IgD-negative memory B cell (primary cell): Measurements from ENCODE around the gene MME. TPM values are rescaled to one million over a fixed set of nuclear protein-coding genes. Genes with fewer than 3 reads are reported as not detected.
A peak's percentile ranks its signal among the peaks of the same experiment; 100 is the strongest.
"Not testable (repeated sequence)": the region's sequence is repeated elsewhere in the genome, so short reads cannot be mapped to it uniquely, and the experiment has no call there.

Experiments used
- H3K27ac Mint-ChIP-seq, 3 donors: one replicate each; pipeline ENCODE4 v1.8.0; 2020 to 2022; ENCODE audit warnings: mild to moderate bottlenecking in 3 of 3, mixed read lengths in 3 of 3, moderate library complexity in 1 of 3
- H3K27me3 Mint-ChIP-seq: one replicate; pipeline ENCODE4 v1.8.0; 2021; ENCODE audit warnings: mixed read lengths
- H3K36me3 Mint-ChIP-seq: one replicate; pipeline ENCODE4 v1.8.0; 2020; ENCODE audit warnings: mild to moderate bottlenecking, mixed read lengths
- H3K4me1 Mint-ChIP-seq, 3 donors: one replicate each; pipeline ENCODE4 v1.8.0; 2020 to 2022; ENCODE audit warnings: mixed read lengths in 3 of 3, mild to moderate bottlenecking in 1 of 3
- H3K4me3 Mint-ChIP-seq, 4 donors: one replicate each; pipeline ENCODE4 v1.8.0; 2020 to 2022; ENCODE audit warnings: mild to moderate bottlenecking in 4 of 4, mixed read lengths in 4 of 4, moderate library complexity in 3 of 4
- H3K9me3 Mint-ChIP-seq, 3 donors: one replicate each; pipeline ENCODE4 v1.8.0; 2020 to 2021; ENCODE audit warnings: mixed read lengths in 3 of 3, mild to moderate bottlenecking in 1 of 3
- polyA plus RNA-seq: library from polyadenylated mRNA; unstranded; fragments of 300-500 nt; fragmentation: Illumina TruSeq; gene quantifications from one replicate; pipeline ENCODE4 v1.2.3, GENCODE V29; 2021

The MME gene
- polyA plus RNA-seq, 1 donor from 2014 or later: 5.1 TPM

- H3K27ac Mint-ChIP-seq: no peak overlapping the region
- H3K9me3 Mint-ChIP-seq: no peaks in the 10 kb centered on the region
- H3K36me3 Mint-ChIP-seq: no peaks in the 10 kb centered on the region
- H3K4me3 Mint-ChIP-seq: no peak overlapping the region
- H3K4me1 Mint-ChIP-seq: no peaks in the 10 kb centered on the region
- H3K27me3 Mint-ChIP-seq: no peaks in the 10 kb centered on the region
Measured at GRCh38 chr3:155208183-155208800, 128.2 kb downstream of the MME start.

DNA sequence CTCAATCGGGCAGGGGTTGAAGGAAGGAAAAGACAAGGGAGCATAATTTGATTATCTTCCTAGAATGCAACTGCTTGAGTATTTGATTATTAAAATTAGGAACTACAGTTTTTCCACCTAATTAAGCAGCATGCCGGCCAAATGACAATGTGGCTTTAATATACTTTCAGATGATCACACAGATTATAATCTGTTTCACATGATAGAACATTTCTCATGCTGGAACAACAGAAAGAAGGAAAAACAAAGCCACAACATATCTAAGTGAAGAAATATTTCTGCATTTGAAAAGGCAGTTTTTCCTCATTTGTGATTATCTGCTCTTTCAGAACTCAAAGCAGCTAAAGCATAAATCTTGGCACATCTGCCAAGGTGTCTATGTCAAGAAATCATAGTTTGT, 130.6 kb downstream of the MME start:
- no peak overlapping the region for H3K4me3 Mint-ChIP-seq
- H3K27me3 Mint-ChIP-seq: no peaks in the 10 kb centered on the region
- no peaks in the 10 kb centered on the region for H3K9me3 Mint-ChIP-seq
- no peaks in the 10 kb centered on the region for H3K36me3 Mint-ChIP-seq
- no peaks in the 10 kb centered on the region for H3K4me1 Mint-ChIP-seq
- no peak overlapping the region for H3K27ac Mint-ChIP-seq

GRCh38 chr3:155211266-155211665, 131.1 kb downstream of the MME start:
- Mint-ChIP-seq H3K4me3 (no peak overlapping the region), H3K9me3 (no peaks in the 10 kb centered on the region), H3K27me3 (no peaks in the 10 kb centered on the region), H3K27ac (no peak overlapping the region), H3K36me3 (no peaks in the 10 kb centered on the region), H3K4me1 (no peaks in the 10 kb centered on the region)

DNA sequence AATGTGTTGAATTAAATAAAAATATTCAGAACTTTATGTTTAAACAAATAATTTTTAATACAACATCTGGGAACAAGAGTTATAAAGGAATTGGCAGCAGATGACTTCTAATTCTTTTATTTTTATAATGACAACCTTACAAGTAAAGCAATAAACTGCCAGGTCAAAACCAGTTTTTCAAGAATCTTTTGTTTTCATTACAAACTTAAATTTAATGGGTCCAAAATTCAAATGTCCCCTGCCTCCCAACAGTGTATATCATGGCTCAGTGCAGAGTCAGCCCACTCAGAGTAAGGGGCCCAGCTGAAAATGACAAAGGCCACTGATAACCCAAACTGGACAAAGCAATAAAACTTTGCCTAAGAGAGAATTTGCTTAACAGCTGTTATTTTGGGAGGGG, 131.8 kb downstream of the MME start:
- H3K27me3 Mint-ChIP-seq: no peaks in the 10 kb centered on the region
- H3K4me1 Mint-ChIP-seq: no peaks in the 10 kb centered on the region
- H3K27ac Mint-ChIP-seq: no peak overlapping the region
- H3K36me3 Mint-ChIP-seq: no peaks in the 10 kb centered on the region
- H3K4me3 Mint-ChIP-seq: no peak overlapping the region
- no peaks in the 10 kb centered on the region for H3K9me3 Mint-ChIP-seq

DNA sequence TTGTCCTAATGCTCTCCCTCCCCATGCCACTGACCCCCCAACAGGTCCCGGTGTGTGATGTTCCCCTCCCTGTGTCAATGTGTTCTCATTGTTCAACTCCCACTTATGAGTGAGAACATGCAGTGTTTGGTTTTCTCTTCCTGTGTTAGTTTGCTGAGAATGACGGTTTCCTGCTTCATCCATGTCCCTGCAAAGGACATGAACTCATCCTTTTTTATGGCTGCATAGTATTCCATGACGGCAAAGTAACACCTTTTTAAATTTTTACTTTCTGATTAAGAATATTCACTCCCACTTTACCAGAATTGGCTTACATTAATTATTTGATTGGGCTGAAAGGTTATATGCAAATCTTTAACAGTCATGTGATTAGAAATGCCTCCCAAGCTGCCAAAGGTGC, 135.9 kb downstream of the MME start:
- H3K4me1 Mint-ChIP-seq, H3K27ac Mint-ChIP-seq, H3K9me3 Mint-ChIP-seq, H3K36me3 Mint-ChIP-seq, H3K4me3 Mint-ChIP-seq, H3K27me3 Mint-ChIP-seq: not testable (repeated sequence)

DNA sequence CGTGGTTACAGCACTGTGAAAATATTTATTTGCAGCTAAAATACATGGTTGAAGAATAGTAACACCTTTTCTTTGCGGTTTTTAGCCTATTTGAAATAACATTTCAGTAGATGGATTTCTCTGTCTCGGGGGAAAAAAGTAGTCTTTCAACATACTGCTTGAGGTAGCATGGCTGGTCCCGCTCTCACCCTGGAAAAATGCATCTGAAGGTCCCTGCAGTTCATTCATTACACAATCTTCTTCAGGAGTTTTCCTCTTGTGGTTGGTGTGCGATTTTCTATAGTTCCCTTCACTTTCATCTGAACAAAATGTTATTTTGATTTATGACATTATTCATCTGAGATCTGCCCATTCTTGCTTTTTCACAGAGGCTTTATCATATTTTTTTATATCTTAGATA, 137.5 kb downstream of the MME start:
- Mint-ChIP-seq H3K36me3 (no peaks in the 10 kb centered on the region), H3K4me1 (peaks cover 0 to 1% (median 0%) of the 10 kb centered on the region in 3 donors), H3K27ac (no peak overlapping the region), H3K27me3 (no peaks in the 10 kb centered on the region), H3K9me3 (peaks cover 0 to 13% (median 0%) of the 10 kb centered on the region in 3 donors), H3K4me3 (no peak overlapping the region)

DNA sequence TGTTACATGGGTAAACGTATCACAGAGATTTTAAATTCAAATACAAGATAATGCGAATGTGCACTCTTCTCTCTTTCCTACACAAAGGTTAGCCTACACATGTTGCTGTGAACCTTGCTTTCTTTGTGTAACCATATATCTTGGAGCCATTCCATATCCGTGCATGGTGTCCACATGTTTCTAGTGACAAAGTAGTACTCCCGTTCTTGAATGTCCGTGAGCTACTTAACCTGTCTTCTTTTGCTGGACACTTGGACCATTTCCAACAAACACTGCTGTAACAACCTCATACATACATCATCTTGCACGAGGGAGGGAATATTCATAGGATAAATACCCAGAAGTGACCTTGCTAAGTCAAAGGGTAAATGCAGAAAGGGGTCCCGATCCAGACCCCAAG, 138.3 kb downstream of the MME start:
- no peaks in the 10 kb centered on the region for H3K36me3 Mint-ChIP-seq
- H3K27ac Mint-ChIP-seq: no peak overlapping the region
- no peak overlapping the region for H3K4me3 Mint-ChIP-seq
- no peaks in the 10 kb centered on the region for H3K27me3 Mint-ChIP-seq
- H3K9me3 Mint-ChIP-seq: peaks cover 0 to 13% (median 0%) of the 10 kb centered on the region in 3 donors
- H3K4me1 Mint-ChIP-seq: peaks cover 0 to 1% (median 0%) of the 10 kb centered on the region in 3 donors

- no peak overlapping the region for H3K27ac Mint-ChIP-seq
- peaks cover 0 to 1% (median 0%) of the 10 kb centered on the region in 3 donors for H3K4me1 Mint-ChIP-seq
- no peak overlapping the region for H3K4me3 Mint-ChIP-seq
- H3K9me3 Mint-ChIP-seq: peaks cover 0 to 13% (median 0%) of the 10 kb centered on the region in 3 donors
- H3K27me3 Mint-ChIP-seq: no peaks in the 10 kb centered on the region
- H3K36me3 Mint-ChIP-seq: no peaks in the 10 kb centered on the region
Measured at GRCh38 chr3:155219106-155219505, 139.0 kb downstream of the MME start.

GRCh38 chr3:155225417-155225816, 145.3 kb downstream of the MME start:
- H3K9me3 Mint-ChIP-seq: peaks cover 0 to 7% (median 0%) of the 10 kb centered on the region in 3 donors
- H3K27ac Mint-ChIP-seq: no peak overlapping the region
- no peaks in the 10 kb centered on the region for H3K36me3 Mint-ChIP-seq
- no peak overlapping the region for H3K4me3 Mint-ChIP-seq
- H3K4me1 Mint-ChIP-seq: peaks cover 0 to 1% (median 0%) of the 10 kb centered on the region in 3 donors
- peaks cover 2% of the 10 kb centered on the region for H3K27me3 Mint-ChIP-seq

DNA sequence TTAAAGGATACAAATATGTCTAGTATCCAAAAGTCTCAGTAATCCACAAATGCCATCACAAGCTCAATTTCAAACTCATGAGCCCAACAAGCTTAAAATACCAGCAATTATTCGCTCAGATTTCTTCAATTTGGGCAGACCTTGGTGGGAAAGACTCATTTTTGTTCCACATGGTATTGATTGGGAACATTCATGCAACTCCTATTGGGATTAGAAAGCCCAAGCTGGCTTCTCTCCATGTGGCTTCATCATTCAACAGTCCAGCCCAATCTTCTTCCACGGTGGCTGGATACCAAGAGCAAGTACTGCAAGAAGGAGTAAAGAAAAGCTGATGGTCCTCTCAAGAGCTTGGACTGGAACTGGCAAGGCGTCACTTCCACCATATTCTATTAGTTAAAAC, 147.0 kb downstream of the MME start:
- H3K4me1 Mint-ChIP-seq: peaks cover 0 to 1% (median 0%) of the 10 kb centered on the region in 3 donors
- H3K27ac Mint-ChIP-seq: no peak overlapping the region
- H3K9me3 Mint-ChIP-seq: peaks cover 0 to 4% (median 0%) of the 10 kb centered on the region in 3 donors
- H3K27me3 Mint-ChIP-seq: peaks cover 2% of the 10 kb centered on the region
- H3K4me3 Mint-ChIP-seq: no peak overlapping the region
- no peaks in the 10 kb centered on the region for H3K36me3 Mint-ChIP-seq

DNA sequence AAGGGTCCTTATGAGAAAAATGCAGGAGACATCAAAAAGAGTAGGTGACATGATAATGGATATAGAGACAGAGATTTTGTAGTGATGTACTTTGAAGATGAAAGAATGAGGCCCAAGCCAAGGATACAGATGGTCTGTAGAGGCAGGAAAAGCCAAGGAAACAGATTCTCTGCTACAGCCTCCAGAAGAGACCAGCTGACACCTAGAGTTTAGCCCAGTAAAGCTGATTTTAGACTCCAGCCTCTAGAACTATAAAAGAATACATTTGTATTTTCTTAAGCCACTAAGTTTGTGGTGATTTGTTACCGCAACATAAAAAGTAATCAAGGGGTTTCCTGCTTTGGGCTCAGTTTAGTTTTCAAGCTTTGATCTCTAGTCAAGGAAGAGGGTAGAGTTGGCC, 148.6 kb downstream of the MME start:
- peaks cover 2% of the 10 kb centered on the region for H3K27me3 Mint-ChIP-seq
- H3K27ac Mint-ChIP-seq: peak overlapping the region in 1 of 3 donors; percentile 42
- H3K36me3 Mint-ChIP-seq: no peaks in the 10 kb centered on the region
- no peaks in the 10 kb centered on the region for H3K9me3 Mint-ChIP-seq
- no peak overlapping the region for H3K4me3 Mint-ChIP-seq
- H3K4me1 Mint-ChIP-seq: peaks cover 0 to 2% (median 0%) of the 10 kb centered on the region in 3 donors

GRCh38 chr3:155229086-155229485, 149.0 kb downstream of the MME start:
- Mint-ChIP-seq H3K4me3 (no peak overlapping the region), H3K36me3 (no peaks in the 10 kb centered on the region), H3K27ac (no peak overlapping the region), H3K27me3 (peaks cover 2% of the 10 kb centered on the region), H3K4me1 (peaks cover 0 to 2% (median 0%) of the 10 kb centered on the region in 3 donors), H3K9me3 (no peaks in the 10 kb centered on the region)

- H3K9me3 Mint-ChIP-seq: no peaks in the 10 kb centered on the region
- no peaks in the 10 kb centered on the region for H3K27me3 Mint-ChIP-seq
Measured at GRCh38 chr3:155230382-155230781, 150.3 kb downstream of the MME start.

GRCh38 chr3:155231792-155232191, 151.7 kb downstream of the MME start:
- no peak overlapping the region for H3K27ac Mint-ChIP-seq
- no peaks in the 10 kb centered on the region for H3K9me3 Mint-ChIP-seq
- no peaks in the 10 kb centered on the region for H3K36me3 Mint-ChIP-seq
- peaks cover 0 to 2% (median 0%) of the 10 kb centered on the region in 3 donors for H3K4me1 Mint-ChIP-seq
- no peak overlapping the region for H3K4me3 Mint-ChIP-seq
- no peaks in the 10 kb centered on the region for H3K27me3 Mint-ChIP-seq

More at GRCh38 chr3:155230382-155230781, 150.3 kb downstream of the MME start:
- H3K4me3 Mint-ChIP-seq: no peak overlapping the region
- peaks cover 0 to 2% (median 0%) of the 10 kb centered on the region in 3 donors for H3K4me1 Mint-ChIP-seq
- no peaks in the 10 kb centered on the region for H3K36me3 Mint-ChIP-seq
- no peak overlapping the region for H3K27ac Mint-ChIP-seq

DNA sequence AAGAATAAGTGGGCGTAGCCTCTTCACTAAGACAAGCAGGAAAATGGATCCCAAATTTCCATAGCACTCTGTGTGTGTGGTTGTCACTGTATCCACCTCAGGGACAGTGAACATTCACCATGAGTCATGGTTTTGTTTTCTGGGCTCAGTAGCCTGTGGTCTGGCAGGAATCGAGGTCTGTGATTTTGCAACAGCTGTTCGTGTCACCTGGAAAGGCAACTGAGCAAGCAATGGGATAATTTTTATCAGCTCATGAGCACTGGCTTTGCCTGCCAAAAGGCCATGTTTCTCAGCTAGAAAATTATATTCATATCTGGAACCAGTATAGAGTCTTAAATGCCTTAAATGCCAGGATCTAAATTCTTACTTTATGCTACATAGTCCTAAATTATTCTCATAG, 152.5 kb downstream of the MME start:
- peaks cover 0 to 2% (median 0%) of the 10 kb centered on the region in 3 donors for H3K4me1 Mint-ChIP-seq
- no peaks in the 10 kb centered on the region for H3K27me3 Mint-ChIP-seq
- no peaks in the 10 kb centered on the region for H3K9me3 Mint-ChIP-seq
- H3K4me3 Mint-ChIP-seq: no peak overlapping the region
- no peaks in the 10 kb centered on the region for H3K36me3 Mint-ChIP-seq
- no peak overlapping the region for H3K27ac Mint-ChIP-seq

- Mint-ChIP-seq H3K4me1 (peaks cover 0 to 2% (median 0%) of the 10 kb centered on the region in 3 donors), H3K9me3 (no peaks in the 10 kb centered on the region), H3K27ac (no peak overlapping the region), H3K36me3 (no peaks in the 10 kb centered on the region), H3K4me3 (no peak overlapping the region), H3K27me3 (no peaks in the 10 kb centered on the region)
Measured at GRCh38 chr3:155233213-155233612, 153.1 kb downstream of the MME start.
